Prostate gland (tissue), 2 donors: ENCODE measurements around the gene TACC2. TPM values are rescaled to one million over a fixed set of nuclear protein-coding genes. Genes with fewer than 3 reads are reported as not detected.

Experiments used
- DNase-seq: peaks from one replicate; pipeline ENCODE4 v3.0.0-alpha.2; 2019; ENCODE audit warnings: low spot score
- H3K27ac ChIP-seq, 2 donors: fragments of 200-600 bp; sonication (generic); 2 replicates each; pipeline ENCODE4 v1.5.1; 2017 to 2019
- H3K27me3 ChIP-seq: fragments of 200-600 bp; sonication (generic); replicated peaks from 2 replicates; pipeline ENCODE4 v1.5.1; 2019; ENCODE audit not compliant: insufficient read depth
- H3K36me3 ChIP-seq, 2 donors: fragments of 200-600 bp; sonication (generic); 1 replicate in 1 of 2; 2 replicates in 1 of 2; pipeline versions ENCODE4 v1.5.1 to v1.8.1; 2017 to 2019
- H3K4me1 ChIP-seq: fragments of 200-600 bp; sonication (generic); replicated peaks from 2 replicates; pipeline ENCODE4 v1.5.1; 2019
- H3K4me3 ChIP-seq, 2 donors: fragments of 200-600 bp; sonication (generic); 2 replicates each; pipeline ENCODE4 v1.5.1; 2017 to 2019
- H3K9me3 ChIP-seq: fragments of 200-600 bp; sonication (generic); 2 replicates; pipeline ENCODE4 v1.5.1; 2017
- CTCF ChIP-seq, 4 experiments: fragments of 200-600 bp in 2 of 4; fragments of 450-650 bp in 2 of 4; sonication (generic) in 2 of 4; IDR thresholded peaks; 1 replicate in 3 of 4; 2 replicates in 1 of 4; pipeline ENCODE4 v1.5.1; 2016 to 2019; ENCODE audit warnings: antibody characterized with exemption in 4 of 4, mild to moderate bottlenecking in 2 of 4, moderate library complexity in 2 of 4
- POLR2A ChIP-seq: fragments of 450-650 bp; IDR thresholded peaks from one replicate; pipeline ENCODE4 v1.6.1; 2016; ENCODE audit warnings: antibody characterized with exemption, mild to moderate bottlenecking
- POLR2AphosphoS5 ChIP-seq: sonication (generic); formaldehyde crosslinking; IDR thresholded peaks from one replicate; pipeline ENCODE4 v1.6.1; 2017; ENCODE audit warnings: antibody characterized with exemption
- WGBS: methylation state at CpG from one replicate; pipeline ENCODE4 v1.1.5; 2018; 5-methylcytosine and 5-hydroxymethylcytosine counted together
- intact Hi-C: fragments of 100-400 bp; cut with DNase I; formaldehyde crosslinking; loops from one replicate; pipeline ENCODE4 v1.14.2; 2022
- total RNA-seq, 2 donors: library from RNA; depleted of rRNA; stranded (reverse); fragments of >200 nt; gene quantifications; one replicate each; pipeline ENCODE4 v1.1.0, GENCODE V29; 2016

The TACC2 gene
- total RNA-seq, 2 donors from 2014 or later: 101 to 140 TPM

DNA sequence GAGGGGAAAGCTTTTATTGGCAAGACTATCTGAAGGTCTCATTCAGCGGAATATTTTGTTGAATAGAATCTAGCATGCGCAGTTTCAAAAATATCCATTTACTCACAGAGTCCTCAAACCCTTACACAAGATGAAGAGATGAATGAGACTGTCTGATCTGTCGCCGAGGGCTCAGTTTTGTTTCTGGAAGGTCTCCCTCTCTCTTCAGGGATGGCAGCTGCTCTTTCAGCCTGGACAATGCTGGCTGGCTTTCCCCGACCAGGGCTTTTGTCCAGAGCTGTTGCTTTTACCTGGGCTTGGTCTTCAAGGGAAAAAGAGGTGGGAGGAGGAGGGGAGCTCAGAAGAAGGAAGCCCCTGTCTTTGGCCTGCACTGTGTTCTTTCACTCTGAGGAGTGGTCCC, 200.2 kb downstream of the TACC2 start:
- peak in 1 of 4 experiments; percentile 12 for TF ChIP-seq CTCF (IDR thresholded peaks at IDR 0.05)
- no peak for TF ChIP-seq POLR2AphosphoS5
- intact Hi-C loops: no loop called here
- WGBS: 55% methylated on average over 5 of the region's 5 CpGs
- peak overlapping the region; percentile 81 to 90 for H3K27ac ChIP-seq
- H3K36me3 ChIP-seq: no peaks in the 10 kb centered on the region
- no peak for DNase-seq
- no peaks in the 10 kb centered on the region for H3K27me3 ChIP-seq
- H3K9me3 ChIP-seq: no peaks in the 10 kb centered on the region
- no peak overlapping the region for H3K4me3 ChIP-seq
- peaks cover 3% of the 10 kb centered on the region for H3K4me1 ChIP-seq

GRCh38 chr10:122190176-122190943, 201.4 kb downstream of the TACC2 start:
- Histone ChIP-seq H3K27ac (peak overlapping the region; percentile 81 to 90), H3K36me3 (no peaks in the 10 kb centered on the region), H3K9me3 (no peaks in the 10 kb centered on the region), H3K27me3 (no peaks in the 10 kb centered on the region), H3K4me3 (no peak overlapping the region), H3K4me1 (peaks cover 3% of the 10 kb centered on the region)
- no peak for DNase-seq
- TF ChIP-seq POLR2A (no peak), POLR2AphosphoS5 (peak; percentile 42)
- 46% methylated on average over 19 of the region's 19 CpGs for WGBS
- intact Hi-C loops: no loop called here

DNA sequence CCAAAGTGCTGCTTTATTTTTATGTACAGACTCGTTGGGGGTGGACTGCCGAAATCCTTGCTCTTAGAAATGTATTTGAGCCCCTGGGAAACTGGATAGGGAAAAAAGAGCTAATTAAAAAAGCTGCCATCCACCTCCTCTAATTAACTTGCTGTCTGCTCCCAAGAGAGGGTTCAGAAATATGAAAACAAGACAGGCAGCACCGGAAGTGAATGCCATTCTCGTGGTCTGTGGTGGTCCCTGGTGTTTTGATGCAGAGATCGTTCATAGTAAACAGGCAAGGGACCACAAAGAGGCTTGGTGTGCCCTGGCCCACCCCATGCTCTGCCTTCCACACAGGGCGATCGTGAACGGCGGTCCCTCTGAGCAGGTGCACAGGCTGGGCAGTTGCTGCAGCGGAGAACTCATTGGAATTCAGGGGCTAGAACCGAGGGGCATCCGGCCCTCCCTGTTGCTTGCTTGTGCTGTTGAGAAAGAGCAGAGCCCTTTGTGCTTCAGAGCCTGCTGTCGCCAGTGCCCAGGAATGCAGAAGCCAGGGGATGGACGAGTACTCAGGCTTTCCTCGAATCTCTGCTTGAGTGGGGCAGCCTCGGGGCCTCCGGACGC, 203.1 kb downstream of the TACC2 start:
- intact Hi-C loops: no loop called here
- Histone ChIP-seq H3K4me1 (peaks cover 3% of the 10 kb centered on the region), H3K9me3 (no peaks in the 10 kb centered on the region), H3K27me3 (no peaks in the 10 kb centered on the region), H3K27ac (no peak overlapping the region), H3K36me3 (no peaks in the 10 kb centered on the region), H3K4me3 (no peak overlapping the region)
- TF ChIP-seq POLR2AphosphoS5 (no peak), POLR2A (no peak), CTCF (IDR thresholded peaks at IDR 0.05) (no peak)
- WGBS: 86% methylated on average over 18 of the region's 18 CpGs
- DNase-seq: no peak

DNA sequence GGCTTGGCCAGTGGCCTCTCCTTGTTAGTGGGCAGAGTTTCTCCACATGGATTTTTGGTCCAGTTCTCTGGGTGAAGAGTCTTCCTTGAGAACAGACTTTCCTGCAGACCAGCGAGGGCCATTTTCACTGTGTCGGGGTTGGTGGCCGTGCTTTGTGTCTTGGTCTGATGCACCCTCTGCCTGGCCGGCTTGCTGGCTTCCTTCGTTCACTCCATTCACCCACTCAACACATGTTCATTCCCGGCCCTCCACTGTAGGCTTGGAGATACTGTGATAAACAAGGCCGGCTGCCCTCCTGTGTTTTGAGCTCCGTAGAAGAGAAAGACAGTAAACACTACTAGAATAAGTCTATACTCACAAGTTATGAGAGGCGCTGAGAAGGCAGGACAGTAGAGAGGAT, 205.3 kb downstream of the TACC2 start:
- Histone ChIP-seq H3K4me1 (no peaks in the 10 kb centered on the region), H3K4me3 (no peak overlapping the region), H3K27me3 (no peaks in the 10 kb centered on the region), H3K9me3 (no peaks in the 10 kb centered on the region), H3K27ac (no peak overlapping the region), H3K36me3 (no peaks in the 10 kb centered on the region)
- DNase-seq: no peak
- TF ChIP-seq POLR2AphosphoS5 (no peak), POLR2A (no peak), CTCF (IDR thresholded peaks at IDR 0.05) (no peak)
- 98% methylated on average over 9 of the region's 9 CpGs for WGBS
- intact Hi-C loops: no loop called here

DNA sequence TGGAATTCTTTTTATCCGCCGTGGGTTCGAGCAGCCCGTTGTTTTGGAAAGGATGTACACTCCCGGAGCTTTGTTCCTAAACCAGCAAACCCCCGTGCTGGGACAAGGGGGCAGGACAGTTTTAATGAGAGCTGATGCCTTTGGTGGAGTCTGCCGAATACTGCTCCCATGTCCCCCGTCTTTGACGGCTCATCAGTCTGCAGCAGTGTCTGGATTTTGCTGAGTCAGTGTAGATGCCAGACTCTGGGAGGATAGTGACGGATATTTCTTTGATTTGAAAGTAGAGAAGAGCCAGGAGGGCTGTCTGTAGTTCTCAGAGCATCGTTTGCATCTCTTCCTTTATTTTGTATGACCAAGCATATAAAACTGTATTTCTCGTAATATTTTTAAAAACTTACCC, 207.3 kb downstream of the TACC2 start:
- no peaks in the 10 kb centered on the region for H3K9me3 ChIP-seq
- 87% methylated on average over 12 of the region's 12 CpGs for WGBS
- intact Hi-C loops: no loop called here

More for the DNA sequence above, 207.3 kb downstream of the TACC2 start:
- no peaks in the 10 kb centered on the region for H3K27me3 ChIP-seq
- H3K4me1 ChIP-seq: no peaks in the 10 kb centered on the region
- TF ChIP-seq POLR2AphosphoS5: no peak
- no peak for TF ChIP-seq POLR2A
- no peak for TF ChIP-seq CTCF (IDR thresholded peaks at IDR 0.05)
- no peak overlapping the region for H3K4me3 ChIP-seq
- no peak overlapping the region for H3K27ac ChIP-seq
- no peak for DNase-seq
- peaks cover 0 to 4% of the 10 kb centered on the region in 2 donors for H3K36me3 ChIP-seq
